NCI-H510A (cell line): ENCODE data around the gene TSHZ2.
"Not testable (repeated sequence)": the region's sequence is repeated elsewhere in the genome, so short reads cannot be mapped to it uniquely, and the experiment has no call there.

Experiments
- DNase-seq: peaks from one replicate; lab custom pipeline; 2025; lab: John Stamatoyannopoulos, UW

The TSHZ2 gene

DNA sequence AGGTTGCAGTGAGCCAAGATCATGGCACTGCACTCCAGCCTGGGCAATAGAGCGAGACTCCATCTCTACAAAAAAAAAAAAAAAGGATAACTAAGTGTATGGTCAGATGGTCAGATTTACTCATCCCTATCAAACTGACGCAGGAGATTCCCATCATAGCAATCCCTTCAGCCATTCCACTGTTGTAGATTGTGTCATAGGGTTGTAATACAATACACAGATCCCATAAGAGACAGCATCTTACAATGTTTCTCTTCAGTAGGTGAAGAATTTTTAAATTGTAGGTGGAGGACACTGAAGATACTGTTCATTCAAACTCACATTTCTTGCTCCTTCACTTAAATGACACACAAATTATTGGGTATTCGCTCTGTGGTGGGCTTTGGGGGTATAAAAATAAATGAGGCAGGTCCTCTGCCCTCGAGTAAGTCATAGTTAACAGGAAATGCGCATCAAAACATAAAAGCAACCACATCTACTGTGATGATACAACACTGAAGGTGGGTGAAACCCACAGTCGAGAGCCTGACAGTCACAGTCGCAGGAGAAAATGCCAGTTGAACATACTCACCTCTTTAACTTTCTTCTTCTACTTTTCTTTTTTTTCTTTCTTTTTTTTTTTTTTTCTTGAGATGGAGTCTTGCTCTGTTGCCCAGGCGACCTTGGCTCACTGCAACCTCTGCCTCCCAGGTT is 416.0 kb downstream of the TSHZ2 start:
- DNase-seq = no peak

DNA sequence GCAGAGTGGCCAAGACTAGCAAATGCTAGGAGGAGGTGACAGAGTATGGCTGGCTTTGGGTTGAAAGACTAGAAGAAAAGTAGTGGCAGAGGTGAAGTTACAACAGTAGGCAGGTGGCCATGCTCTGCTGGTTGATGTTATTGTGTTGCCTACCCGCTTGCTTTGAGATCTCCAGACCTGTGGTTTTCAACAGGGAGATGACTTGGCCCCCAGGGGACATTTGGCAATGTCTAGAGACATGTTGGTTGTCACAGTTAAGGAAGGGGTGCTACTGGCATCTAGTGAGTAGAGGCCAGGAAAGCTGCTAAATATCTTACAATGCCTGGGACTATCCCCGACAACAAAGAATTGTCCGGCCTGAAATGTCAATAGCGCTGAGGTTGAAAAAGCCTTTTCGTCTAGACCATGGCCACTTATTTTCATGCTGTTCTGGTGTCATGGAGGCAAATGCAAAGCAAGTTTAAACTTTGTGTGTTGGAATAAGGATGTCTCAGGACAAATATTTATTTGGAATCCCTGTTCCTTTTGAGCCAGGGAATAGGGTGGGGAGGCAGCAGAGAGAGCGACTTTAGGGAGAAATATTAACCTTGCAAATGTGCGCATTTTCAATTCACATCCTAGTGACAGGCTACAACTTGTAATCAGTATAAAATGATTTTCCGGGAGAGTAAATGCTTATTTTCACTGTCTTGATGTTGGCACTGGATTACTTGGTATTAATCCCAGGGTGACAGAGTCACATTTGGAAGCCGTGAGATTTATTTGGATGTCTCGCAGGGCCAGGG is 417.6 kb downstream of the TSHZ2 start:
- no peak for DNase-seq

- no peak for DNase-seq
Observed at GRCh38 chr20:53390770-53391169, 418.6 kb downstream of the TSHZ2 start.

- no peak for DNase-seq
Observed at GRCh38 chr20:53394433-53394832, 422.3 kb downstream of the TSHZ2 start.

GRCh38 chr20:53395188-53395923 is 423.2 kb downstream of the TSHZ2 start:
- DNase-seq = no peak

GRCh38 chr20:53399083-53399482 is 426.9 kb downstream of the TSHZ2 start:
- DNase-seq = no peak

- no peak for DNase-seq
Observed at GRCh38 chr20:53399592-53400335, 427.6 kb downstream of the TSHZ2 start.

DNA sequence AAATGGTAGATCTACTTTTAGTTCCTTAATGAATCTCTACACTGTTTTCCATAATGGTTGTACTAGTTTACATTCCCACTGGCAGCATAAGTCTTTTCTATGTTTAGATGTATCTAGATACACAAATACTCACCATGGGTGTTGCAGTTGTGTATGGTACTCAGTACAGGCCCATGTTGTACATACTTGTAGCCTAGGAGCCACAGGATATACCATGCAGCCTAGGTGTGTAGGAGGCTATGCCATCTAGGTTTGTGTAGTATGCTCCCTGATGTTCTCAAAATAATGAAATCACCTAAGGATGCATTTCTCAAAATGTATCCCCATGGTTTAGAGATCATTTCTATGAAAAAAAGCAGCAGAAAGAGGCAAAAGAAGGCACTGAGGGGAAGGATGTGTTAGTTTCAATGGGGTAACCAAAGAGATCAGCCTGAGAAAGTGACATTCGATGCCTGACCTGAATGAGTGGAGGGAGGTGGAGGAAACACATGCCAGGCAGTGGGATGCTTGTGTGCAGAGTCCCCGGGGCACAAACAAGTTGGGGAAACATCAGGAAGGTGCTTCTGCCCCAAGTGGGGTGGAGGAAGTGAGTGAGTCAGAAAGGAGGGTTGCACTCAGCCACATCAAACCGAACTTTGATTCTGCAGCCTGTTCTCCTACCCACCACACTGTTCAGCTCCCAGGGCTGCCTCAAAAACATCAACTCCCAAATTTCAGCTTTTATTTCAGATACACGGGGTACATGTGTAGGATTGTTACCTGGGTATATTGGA is 430.3 kb downstream of the TSHZ2 start:
- DNase-seq = no peak

- no peak for DNase-seq
Observed at GRCh38 chr20:53403029-53403428, 430.9 kb downstream of the TSHZ2 start.

DNA sequence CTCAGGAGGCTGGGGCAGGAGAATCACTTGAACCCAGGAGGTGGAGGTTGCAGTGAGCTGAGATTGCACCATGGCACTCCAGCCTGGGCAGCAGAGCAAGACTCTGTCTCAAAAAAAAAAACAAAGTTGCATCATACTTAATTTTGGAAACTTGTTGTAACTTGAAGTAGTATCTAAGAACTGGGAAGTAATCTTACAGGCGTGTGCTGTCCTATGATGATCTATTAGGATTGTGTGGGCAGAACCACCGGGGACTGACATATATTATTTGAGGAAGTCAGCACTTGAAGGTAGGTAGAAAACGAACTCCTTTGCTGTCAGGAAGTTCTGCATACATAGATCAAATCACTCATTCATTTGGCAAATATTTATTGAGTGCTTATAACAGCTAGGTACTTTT is 433.0 kb downstream of the TSHZ2 start:
- no peak for DNase-seq

DNA sequence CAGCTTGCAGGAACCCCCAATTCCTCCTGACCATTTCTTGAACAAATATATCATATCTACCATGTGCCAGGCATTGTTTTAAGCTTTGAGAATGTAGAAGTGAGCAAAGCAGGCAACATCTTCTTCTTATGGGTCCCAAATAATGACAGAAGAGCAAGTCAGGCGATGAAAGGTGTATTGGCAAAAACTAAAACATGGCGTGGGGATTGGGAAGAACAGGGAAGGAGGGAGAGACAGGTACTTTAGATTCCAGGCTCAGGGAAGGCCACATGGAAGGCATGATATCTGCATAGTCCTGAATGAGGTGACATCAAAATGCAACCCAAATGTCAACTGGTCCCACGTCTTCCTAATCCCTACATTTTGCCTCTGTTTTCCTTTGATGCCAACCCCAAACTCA is 434.4 kb downstream of the TSHZ2 start:
- DNase-seq = no peak

DNA sequence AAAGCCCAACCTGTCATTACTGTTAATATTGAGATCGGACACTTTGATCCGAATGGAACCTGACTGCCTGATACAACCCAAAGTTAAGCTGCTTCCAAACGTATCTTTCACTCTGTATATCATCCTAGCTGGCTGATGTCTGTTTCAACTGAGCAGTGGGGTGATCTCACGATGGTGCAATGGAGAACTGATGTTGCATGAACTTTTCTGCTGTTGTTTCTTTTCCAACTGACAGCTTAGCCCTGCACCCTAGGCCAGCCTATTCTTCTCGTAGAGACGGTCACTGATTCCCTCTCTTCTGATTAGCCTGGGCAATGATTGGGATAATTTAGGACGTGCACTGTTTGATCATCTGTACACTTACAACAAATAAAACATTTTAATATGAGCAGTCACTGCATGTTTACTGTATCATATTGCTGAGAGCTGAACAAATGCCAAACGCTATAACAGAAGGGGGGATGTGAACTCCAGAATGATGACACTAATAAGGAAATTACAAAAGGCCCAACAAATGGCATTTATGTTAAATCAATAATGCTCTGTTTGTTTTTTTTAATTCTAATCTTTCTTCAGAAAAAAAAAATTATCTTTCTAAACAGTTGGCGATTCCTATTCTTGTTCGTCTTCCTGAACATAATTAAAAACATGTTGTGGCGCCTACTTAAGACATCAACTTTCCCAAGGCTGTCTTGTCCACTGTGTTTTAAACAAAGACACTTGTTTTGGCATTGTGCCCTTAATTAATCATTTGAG is 436.7 kb downstream of the TSHZ2 start:
- no peak for DNase-seq

- DNase-seq = no peak
Observed at GRCh38 chr20:53409447-53409717, 437.2 kb downstream of the TSHZ2 start.

- no peak for DNase-seq
Observed at GRCh38 chr20:53411129-53411528, 439.0 kb downstream of the TSHZ2 start.

DNA sequence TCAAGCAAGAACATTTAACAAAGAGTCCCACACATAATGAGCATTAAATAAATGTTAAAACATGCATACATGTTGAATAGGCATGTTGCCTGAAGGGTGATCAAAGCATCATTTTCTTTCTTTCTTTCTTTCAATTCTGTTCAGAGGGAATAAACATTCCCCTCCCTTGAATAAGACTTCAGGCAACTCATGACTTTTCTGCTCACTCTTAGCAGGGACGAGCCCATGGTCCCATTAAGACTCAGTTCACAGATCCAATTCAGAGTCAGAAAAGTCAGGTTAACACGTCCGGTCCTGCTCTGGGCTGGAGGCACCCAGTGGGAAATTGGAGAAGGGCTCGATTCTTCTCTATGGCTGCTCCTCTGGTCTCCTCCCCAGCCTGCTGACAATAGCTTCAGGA is 439.7 kb downstream of the TSHZ2 start:
- no peak for DNase-seq

- DNase-seq = no peak
Observed at GRCh38 chr20:53412577-53413185, 440.5 kb downstream of the TSHZ2 start.

GRCh38 chr20:53413186-53413631 is 441.1 kb downstream of the TSHZ2 start:
- DNase-seq = peak; percentile 44

GRCh38 chr20:53413845-53414244 is 441.7 kb downstream of the TSHZ2 start:
- not testable (repeated sequence) for DNase-seq

- no peak for DNase-seq
Observed at GRCh38 chr20:53419693-53420460, 447.7 kb downstream of the TSHZ2 start.

- no peak for DNase-seq
Observed at GRCh38 chr20:53421343-53421742, 449.2 kb downstream of the TSHZ2 start.
